Measurements from ENCODE around the gene TST. TPM values are rescaled to one million over a fixed set of nuclear protein-coding genes. Genes with fewer than 3 reads are reported as not detected.
A peak's percentile ranks its signal among the peaks of the same experiment; 100 is the strongest.

TST gene
- total and polyA plus RNA-seq, 5 donors from 2014 or later: 1.4 to 3.3 (median 1.8) TPM; not detected in 1

DNA sequence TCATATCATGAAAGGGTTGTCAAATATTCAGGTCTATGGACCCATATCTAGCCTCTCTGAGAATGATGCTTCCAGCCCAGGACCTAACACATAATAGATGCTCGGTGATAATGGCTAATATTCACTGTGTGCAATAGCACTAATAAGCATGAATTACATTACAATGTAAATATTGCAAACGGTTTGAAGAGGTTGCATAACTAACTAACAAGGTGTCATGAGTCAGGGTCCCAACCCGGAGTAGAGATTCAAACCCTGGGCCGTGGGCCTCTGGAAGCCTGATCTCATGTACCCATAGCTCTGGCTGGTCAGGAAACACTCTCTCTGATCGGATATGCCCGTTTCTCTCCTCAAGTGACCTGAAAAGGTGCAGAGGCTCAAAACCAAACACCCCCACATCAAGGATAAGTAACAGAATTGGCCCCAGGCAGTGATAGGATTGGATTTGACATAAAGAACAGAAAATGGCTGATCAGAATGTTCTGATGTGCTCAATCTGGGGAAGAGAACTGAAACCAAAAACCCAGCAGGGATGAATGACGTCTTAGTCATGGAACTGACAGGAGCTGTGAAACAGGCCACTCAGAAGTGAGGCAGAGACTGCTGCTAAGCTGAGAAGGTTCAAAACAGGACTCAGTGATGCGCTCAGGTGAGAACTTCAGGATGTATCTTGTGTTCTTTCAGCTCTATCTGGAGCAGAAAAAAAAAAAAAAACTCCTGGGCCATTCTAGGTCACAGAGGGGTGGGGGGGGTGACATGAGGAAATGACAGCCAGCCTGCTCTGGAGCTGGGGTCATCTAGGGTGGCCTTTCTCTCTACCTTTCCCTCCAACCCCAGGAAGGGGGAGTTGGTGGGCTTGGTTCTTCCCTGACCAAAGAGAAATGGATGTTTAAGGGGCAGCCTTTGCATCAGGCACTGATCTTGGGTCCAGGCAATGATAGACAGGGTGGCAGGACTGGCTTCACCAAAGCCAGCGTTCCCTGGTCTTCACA is 25.7 kb upstream of the TST start:
- Mint-ChIP-seq H3K9me3 (peaks cover 0 to 2% (median 0%) of the 10 kb centered on the region in 7 donors), H3K36me3 (no peaks in the 10 kb centered on the region), H3K27ac (peak overlapping the region in 1 of 3 donors; percentile 13), H3K27me3 (no peaks in the 10 kb centered on the region), H3K4me1 (peaks cover 0 to 3% (median 2%) of the 10 kb centered on the region in 4 donors), H3K4me3 (no peak overlapping the region)
- Histone ChIP-seq H3K27ac (ENCODE audit: insufficient read depth, low read length, poor library complexity, severe bottlenecking) (no peak overlapping the region), H3K4me1 (ENCODE audit: control insufficient read depth, insufficient read depth, low read length, poor library complexity, severe bottlenecking) (no peaks in the 10 kb centered on the region), H3K36me3 (ENCODE audit: control insufficient read depth, insufficient read depth, low read length) (no peaks in the 10 kb centered on the region), H3K4me3 (ENCODE audit: low read depth, low read length) (no peak overlapping the region), H3K27me3 (ENCODE audit: control insufficient read depth, insufficient read depth, low read length) (no peaks in the 10 kb centered on the region), H3K9me3 (ENCODE audit: control insufficient read depth in 2 of 2, low read length in 2 of 2) (no peaks in the 10 kb centered on the region)
- no peak for DNase-seq
- ATAC-seq (ENCODE audit: low read depth in 2 of 2): no peak

DNA sequence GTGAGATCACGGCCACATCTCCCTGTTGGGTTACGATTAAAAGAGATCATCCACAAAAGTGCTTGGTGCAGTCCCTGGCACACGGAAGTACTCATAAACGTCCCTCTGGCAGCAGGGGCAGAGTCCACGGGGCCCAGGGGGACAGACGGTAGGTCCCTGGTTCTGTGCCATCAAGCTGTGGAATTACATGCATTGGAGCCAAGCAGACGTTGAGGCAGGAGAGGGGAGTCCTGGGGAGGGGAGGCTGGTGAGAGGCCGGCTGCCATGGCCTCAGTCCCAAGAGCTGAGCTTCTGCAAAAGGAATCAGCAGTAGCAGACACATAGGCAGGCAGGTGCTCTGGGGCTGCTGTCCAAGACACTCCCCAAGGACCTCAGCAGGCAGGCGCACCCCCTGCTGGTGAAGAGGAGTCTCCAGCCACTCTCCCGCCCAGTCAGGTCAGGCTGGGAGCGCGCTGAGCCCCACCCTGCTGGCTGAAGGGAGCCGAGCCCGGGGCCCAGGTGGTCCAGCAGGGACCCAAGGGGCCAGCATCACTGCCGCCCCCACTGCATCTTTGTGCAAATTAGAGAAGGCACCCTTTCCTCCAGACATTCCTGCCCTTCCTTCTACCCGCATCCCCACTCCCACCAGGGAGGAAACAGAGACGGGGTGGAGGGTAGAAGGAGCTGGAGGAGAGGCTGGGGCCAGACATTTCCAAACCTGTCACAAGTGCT is 24.7 kb upstream of the TST start:
- H3K4me1 Mint-ChIP-seq: peaks cover 0 to 9% (median 2%) of the 10 kb centered on the region in 4 donors
- H3K9me3 Mint-ChIP-seq: no peaks in the 10 kb centered on the region
- Histone ChIP-seq H3K4me3 (ENCODE audit: low read depth, low read length) (no peak overlapping the region), H3K27ac (ENCODE audit: insufficient read depth, low read length, poor library complexity, severe bottlenecking) (no peak overlapping the region), H3K4me1 (ENCODE audit: control insufficient read depth, insufficient read depth, low read length, poor library complexity, severe bottlenecking) (no peaks in the 10 kb centered on the region), H3K27me3 (ENCODE audit: control insufficient read depth, insufficient read depth, low read length) (no peaks in the 10 kb centered on the region), H3K36me3 (ENCODE audit: control insufficient read depth, insufficient read depth, low read length) (no peaks in the 10 kb centered on the region), H3K9me3 (ENCODE audit: control insufficient read depth in 2 of 2, low read length in 2 of 2) (no peaks in the 10 kb centered on the region)
- H3K27me3 Mint-ChIP-seq: peaks cover 5% of the 10 kb centered on the region
- H3K36me3 Mint-ChIP-seq: no peaks in the 10 kb centered on the region
- no peak overlapping the region for H3K4me3 Mint-ChIP-seq
- peak; percentile 55 to 62 for ATAC-seq (ENCODE audit: low read depth in 2 of 2)
- DNase-seq: peak; percentile 16 to 69 (median 29)
- peak overlapping the region in 1 of 3 donors; percentile 63 for H3K27ac Mint-ChIP-seq

DNA sequence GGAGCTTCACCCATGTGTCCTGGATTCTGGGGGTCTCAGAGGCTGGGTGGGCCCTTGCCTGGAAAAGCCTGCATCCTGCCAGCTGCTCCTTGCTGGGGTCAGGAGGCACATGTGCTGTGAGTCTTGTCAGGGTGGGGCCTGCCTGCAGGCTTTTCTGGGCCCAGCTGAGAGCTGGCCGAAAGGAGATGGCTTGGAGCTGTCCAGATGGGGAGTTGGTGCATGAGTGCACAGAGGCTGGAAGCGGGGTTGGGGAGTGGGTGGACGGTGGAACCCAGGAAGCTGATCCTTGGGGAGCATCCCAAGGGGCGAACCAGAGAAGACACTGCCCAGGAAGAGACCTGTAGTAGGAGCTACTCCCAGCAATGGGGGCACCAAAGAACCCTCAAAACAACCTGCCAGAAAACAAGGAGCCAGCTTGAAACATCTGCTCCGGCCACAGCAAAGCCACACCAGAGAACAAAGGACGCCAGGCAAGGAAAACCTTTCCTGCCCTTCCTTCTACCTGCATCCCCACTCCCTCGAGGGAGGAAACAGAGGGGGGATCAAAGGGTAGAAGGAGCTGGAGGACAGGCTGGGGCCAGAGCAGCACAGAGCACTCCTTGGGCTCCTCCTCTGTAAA is 24.1 kb upstream of the TST start:
- no peak overlapping the region for H3K4me3 ChIP-seq (ENCODE audit: low read depth, low read length)
- H3K4me3 Mint-ChIP-seq: no peak overlapping the region
- ATAC-seq (ENCODE audit: low read depth in 2 of 2) (no peak), DNase-seq (no peak)
- H3K9me3 Mint-ChIP-seq: no peaks in the 10 kb centered on the region
- no peak overlapping the region for H3K27ac Mint-ChIP-seq
- H3K36me3 Mint-ChIP-seq: no peaks in the 10 kb centered on the region
- no peaks in the 10 kb centered on the region for H3K27me3 ChIP-seq (ENCODE audit: control insufficient read depth, insufficient read depth, low read length)
- no peak overlapping the region for H3K27ac ChIP-seq (ENCODE audit: insufficient read depth, low read length, poor library complexity, severe bottlenecking)
- H3K27me3 Mint-ChIP-seq: peaks cover 5% of the 10 kb centered on the region
- H3K4me1 Mint-ChIP-seq: peaks cover 0 to 9% (median 2%) of the 10 kb centered on the region in 4 donors
- H3K36me3 ChIP-seq (ENCODE audit: control insufficient read depth, insufficient read depth, low read length): no peaks in the 10 kb centered on the region
- H3K9me3 ChIP-seq (ENCODE audit: control insufficient read depth in 2 of 2, low read length in 2 of 2): no peaks in the 10 kb centered on the region
- H3K4me1 ChIP-seq (ENCODE audit: control insufficient read depth, insufficient read depth, low read length, poor library complexity, severe bottlenecking): no peaks in the 10 kb centered on the region

DNA sequence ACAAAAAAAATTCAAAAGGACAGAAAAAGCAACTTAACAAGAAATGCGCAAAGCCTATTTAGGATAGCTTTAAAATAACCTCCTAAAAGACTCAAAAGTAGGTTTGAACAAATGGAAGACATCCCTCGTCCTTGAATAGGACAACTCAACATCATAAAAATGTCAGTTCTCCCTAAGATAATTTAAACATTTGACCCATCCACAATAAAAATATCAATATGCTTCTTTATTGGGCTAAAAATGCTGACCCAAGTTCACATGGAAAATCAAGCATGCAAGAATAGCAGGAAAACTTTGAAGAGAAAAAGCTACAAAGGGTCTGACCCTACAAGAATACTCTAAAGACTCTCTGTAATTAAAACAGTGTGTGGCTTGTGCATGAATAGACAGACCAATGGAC is 20.2 kb upstream of the TST start:
- Mint-ChIP-seq H3K9me3 (no peaks in the 10 kb centered on the region), H3K36me3 (no peaks in the 10 kb centered on the region), H3K27ac (peak overlapping the region in 1 of 3 donors; percentile 38), H3K4me1 (peaks cover 0 to 9% (median 2%) of the 10 kb centered on the region in 4 donors), H3K27me3 (peaks cover 5% of the 10 kb centered on the region), H3K4me3 (no peak overlapping the region)
- Histone ChIP-seq H3K36me3 (ENCODE audit: control insufficient read depth, insufficient read depth, low read length) (no peaks in the 10 kb centered on the region), H3K4me1 (ENCODE audit: control insufficient read depth, insufficient read depth, low read length, poor library complexity, severe bottlenecking) (no peaks in the 10 kb centered on the region), H3K9me3 (ENCODE audit: control insufficient read depth in 2 of 2, low read length in 2 of 2) (no peaks in the 10 kb centered on the region), H3K27me3 (ENCODE audit: control insufficient read depth, insufficient read depth, low read length) (no peaks in the 10 kb centered on the region), H3K27ac (ENCODE audit: insufficient read depth, low read length, poor library complexity, severe bottlenecking) (no peak overlapping the region), H3K4me3 (ENCODE audit: low read depth, low read length) (no peak overlapping the region)
- no peak for ATAC-seq (ENCODE audit: low read depth in 2 of 2)
- DNase-seq: no peak

DNA sequence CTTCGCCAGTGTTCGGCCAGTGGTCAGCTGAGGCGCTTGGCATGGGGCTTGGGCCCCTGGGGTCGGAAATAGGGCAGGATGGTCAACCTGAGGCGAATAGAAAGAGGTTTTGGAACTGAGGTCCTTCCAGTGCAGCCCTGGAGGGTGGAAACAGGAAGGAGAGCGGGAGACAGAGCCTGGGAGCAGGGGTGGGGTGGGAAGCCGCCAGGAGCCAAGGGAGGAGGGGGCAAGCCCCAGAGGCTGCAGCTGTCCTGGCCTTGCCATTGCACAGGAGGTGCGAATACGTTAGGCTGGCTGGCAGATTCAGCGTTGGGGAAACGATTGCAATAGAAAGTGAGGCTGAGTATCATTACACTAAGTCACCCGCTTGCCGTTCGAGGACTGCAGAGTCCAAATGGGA is 18.4 kb upstream of the TST start:
- Mint-ChIP-seq H3K27ac (peak overlapping the region in 1 of 3 donors; percentile 25), H3K27me3 (peaks cover 5% of the 10 kb centered on the region), H3K4me1 (peaks cover 0 to 9% (median 2%) of the 10 kb centered on the region in 4 donors), H3K36me3 (no peaks in the 10 kb centered on the region), H3K4me3 (no peak overlapping the region), H3K9me3 (no peaks in the 10 kb centered on the region)
- H3K4me3 ChIP-seq (ENCODE audit: low read depth, low read length): no peak overlapping the region
- H3K9me3 ChIP-seq (ENCODE audit: control insufficient read depth in 2 of 2, low read length in 2 of 2): no peaks in the 10 kb centered on the region
- no peak overlapping the region for H3K27ac ChIP-seq (ENCODE audit: insufficient read depth, low read length, poor library complexity, severe bottlenecking)
- no peaks in the 10 kb centered on the region for H3K36me3 ChIP-seq (ENCODE audit: control insufficient read depth, insufficient read depth, low read length)
- DNase-seq (no peak), ATAC-seq (ENCODE audit: low read depth in 2 of 2) (no peak)
- no peaks in the 10 kb centered on the region for H3K27me3 ChIP-seq (ENCODE audit: control insufficient read depth, insufficient read depth, low read length)
- H3K4me1 ChIP-seq (ENCODE audit: control insufficient read depth, insufficient read depth, low read length, poor library complexity, severe bottlenecking): no peaks in the 10 kb centered on the region

DNA sequence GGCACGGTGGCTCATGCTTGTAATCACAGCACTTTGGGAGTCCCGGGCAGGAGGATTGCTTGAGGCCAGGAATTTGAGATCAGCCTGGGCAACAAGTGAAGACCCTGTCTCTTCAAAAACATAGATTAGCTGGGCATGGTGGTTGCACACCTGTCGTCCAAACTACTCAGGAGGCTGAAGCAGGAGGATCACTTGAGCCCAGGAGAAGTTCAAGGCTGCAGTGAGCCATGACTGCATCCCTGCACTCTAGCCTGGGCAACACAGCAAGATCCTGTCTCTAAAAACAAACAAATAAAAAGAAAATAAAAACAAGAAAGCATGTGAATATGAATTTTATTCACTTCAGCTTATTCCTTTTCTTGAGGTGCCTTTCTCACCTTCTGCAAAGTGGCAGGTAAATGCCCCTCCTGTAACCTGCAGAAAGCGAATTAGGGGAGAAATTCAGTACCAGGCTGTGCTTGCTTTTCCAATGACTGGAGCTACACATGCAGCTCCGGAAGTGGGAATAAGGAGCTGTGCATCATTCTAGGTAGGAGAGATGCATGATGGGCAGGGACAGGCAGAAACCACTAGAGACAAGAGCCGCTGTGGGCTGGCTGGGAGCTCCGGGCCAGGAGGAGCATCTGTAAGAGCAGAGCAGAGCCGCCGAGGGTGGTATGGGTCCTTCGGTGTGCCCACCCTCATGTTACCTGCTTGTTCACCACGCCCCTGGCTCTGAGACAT is 17.6 kb upstream of the TST start:
- Histone ChIP-seq H3K4me1 (ENCODE audit: control insufficient read depth, insufficient read depth, low read length, poor library complexity, severe bottlenecking) (no peaks in the 10 kb centered on the region), H3K4me3 (ENCODE audit: low read depth, low read length) (no peak overlapping the region), H3K27me3 (ENCODE audit: control insufficient read depth, insufficient read depth, low read length) (no peaks in the 10 kb centered on the region), H3K36me3 (ENCODE audit: control insufficient read depth, insufficient read depth, low read length) (no peaks in the 10 kb centered on the region), H3K9me3 (ENCODE audit: control insufficient read depth in 2 of 2, low read length in 2 of 2) (no peaks in the 10 kb centered on the region), H3K27ac (ENCODE audit: insufficient read depth, low read length, poor library complexity, severe bottlenecking) (no peak overlapping the region)
- ATAC-seq (ENCODE audit: low read depth in 2 of 2): no peak
- Mint-ChIP-seq H3K4me1 (peaks cover 0 to 9% (median 2%) of the 10 kb centered on the region in 4 donors), H3K27ac (no peak overlapping the region), H3K9me3 (no peaks in the 10 kb centered on the region), H3K27me3 (peaks cover 5% of the 10 kb centered on the region), H3K36me3 (no peaks in the 10 kb centered on the region), H3K4me3 (no peak overlapping the region)
- no peak for DNase-seq

All from CD4-positive, CD25-positive, alpha-beta regulatory T cell (primary cell).